ENCODE measurements around the gene RHOT2. TPM values are rescaled to one million over a fixed set of nuclear protein-coding genes. Genes with fewer than 3 reads are reported as not detected.

RHOT2 gene
- total RNA-seq, 2 experiments from 2014 or later = 202 to 209 TPM

GRCh38 chr16:672371-672770 is 4.4 kb downstream of the RHOT2 start:
- CTCF ChIA-PET = no interaction called here
- no peaks in the 10 kb centered on the region for H3K9me3 ChIP-seq (ENCODE audit: control insufficient read depth in 1 of 2, insufficient read depth in 1 of 2, low read length in 2 of 2)
- Mint-ChIP-seq H3K4me1 (ENCODE audit: low read depth) (peaks cover 16% of the 10 kb centered on the region), H3K4me3 (no peak overlapping the region), H3K36me3 (ENCODE audit: low read depth) (peaks cover 15% of the 10 kb centered on the region), H3K9me3 (no peaks in the 10 kb centered on the region), H3K27me3 (no peaks in the 10 kb centered on the region), H3K27ac (no peak overlapping the region)
- POLR2A ChIA-PET = no interaction called here
- H3K4me1 ChIP-seq (ENCODE audit: insufficient read depth, low read length) = peaks cover 42% of the 10 kb centered on the region
- no peak for ATAC-seq (ENCODE audit: poor library complexity)
- peaks cover 35% of the 10 kb centered on the region for H3K36me3 ChIP-seq (ENCODE audit: insufficient read depth, low read length)
- intact Hi-C loops (cut with DNase I, micrococcal nuclease) = no loop called here
- H3K27ac ChIP-seq (ENCODE audit: low read depth in 1 of 2, low read length in 2 of 2) = no peak overlapping the region
- TF ChIP-seq, protein P1, sequence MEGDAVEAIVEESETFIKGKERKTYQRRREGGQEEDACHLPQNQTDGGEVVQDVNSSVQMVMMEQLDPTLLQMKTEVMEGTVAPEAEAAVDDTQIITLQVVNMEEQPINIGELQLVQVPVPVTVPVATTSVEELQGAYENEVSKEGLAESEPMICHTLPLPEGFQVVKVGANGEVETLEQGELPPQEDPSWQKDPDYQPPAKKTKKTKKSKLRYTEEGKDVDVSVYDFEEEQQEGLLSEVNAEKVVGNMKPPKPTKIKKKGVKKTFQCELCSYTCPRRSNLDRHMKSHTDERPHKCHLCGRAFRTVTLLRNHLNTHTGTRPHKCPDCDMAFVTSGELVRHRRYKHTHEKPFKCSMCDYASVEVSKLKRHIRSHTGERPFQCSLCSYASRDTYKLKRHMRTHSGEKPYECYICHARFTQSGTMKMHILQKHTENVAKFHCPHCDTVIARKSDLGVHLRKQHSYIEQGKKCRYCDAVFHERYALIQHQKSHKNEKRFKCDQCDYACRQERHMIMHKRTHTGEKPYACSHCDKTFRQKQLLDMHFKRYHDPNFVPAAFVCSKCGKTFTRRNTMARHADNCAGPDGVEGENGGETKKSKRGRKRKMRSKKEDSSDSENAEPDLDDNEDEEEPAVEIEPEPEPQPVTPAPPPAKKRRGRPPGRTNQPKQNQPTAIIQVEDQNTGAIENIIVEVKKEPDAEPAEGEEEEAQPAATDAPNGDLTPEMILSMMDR (IDR thresholded peaks at IDR 0.05) = no peak
- H3K27me3 ChIP-seq (ENCODE audit: control insufficient read depth in 1 of 2, insufficient read depth in 2 of 2, low read length in 2 of 2) = peaks cover 8 to 12% of the 10 kb centered on the region in 2 experiments
- no peak for DNase-seq
- H3K4me3 ChIP-seq (ENCODE audit: low read length) = no peak overlapping the region

- peaks cover 8 to 12% of the 10 kb centered on the region in 2 experiments for H3K27me3 ChIP-seq (ENCODE audit: control insufficient read depth in 1 of 2, insufficient read depth in 2 of 2, low read length in 2 of 2)
- intact Hi-C loops (cut with DNase I, micrococcal nuclease) = no loop called here
- CTCF ChIA-PET = no interaction called here
- H3K4me1 Mint-ChIP-seq (ENCODE audit: low read depth) = peaks cover 11% of the 10 kb centered on the region
- peaks cover 40% of the 10 kb centered on the region for H3K4me1 ChIP-seq (ENCODE audit: insufficient read depth, low read length)
- no peak overlapping the region for H3K27ac Mint-ChIP-seq
- H3K27ac ChIP-seq (ENCODE audit: low read depth in 1 of 2, low read length in 2 of 2) = no peak overlapping the region
- peaks cover 35% of the 10 kb centered on the region for H3K36me3 ChIP-seq (ENCODE audit: insufficient read depth, low read length)
- no peaks in the 10 kb centered on the region for H3K27me3 Mint-ChIP-seq
- ATAC-seq (ENCODE audit: poor library complexity) = no peak
- TF ChIP-seq, protein P1 (IDR thresholded peaks at IDR 0.05) = no peak
- no peaks in the 10 kb centered on the region for H3K9me3 ChIP-seq (ENCODE audit: control insufficient read depth in 1 of 2, insufficient read depth in 1 of 2, low read length in 2 of 2)
- H3K36me3 Mint-ChIP-seq (ENCODE audit: low read depth) = peaks cover 15% of the 10 kb centered on the region
- no peak overlapping the region for H3K4me3 ChIP-seq (ENCODE audit: low read length)
- no peaks in the 10 kb centered on the region for H3K9me3 Mint-ChIP-seq
- no peak for DNase-seq
- H3K4me3 Mint-ChIP-seq = no peak overlapping the region
- POLR2A ChIA-PET = no interaction called here
These were observed 4.9 kb downstream of the RHOT2 start for GRCh38 chr16:672851-673250.

- no peak for ATAC-seq (ENCODE audit: poor library complexity)
- no peak overlapping the region for H3K27ac ChIP-seq (ENCODE audit: low read depth in 1 of 2, low read length in 2 of 2)
- no peaks in the 10 kb centered on the region for H3K27me3 Mint-ChIP-seq
- no peaks in the 10 kb centered on the region for H3K9me3 Mint-ChIP-seq
- CTCF ChIA-PET = no interaction called here
- peaks cover 15% of the 10 kb centered on the region for H3K36me3 Mint-ChIP-seq (ENCODE audit: low read depth)
- peaks cover 11% of the 10 kb centered on the region for H3K4me1 Mint-ChIP-seq (ENCODE audit: low read depth)
- no peak for DNase-seq
- peaks cover 37% of the 10 kb centered on the region for H3K4me1 ChIP-seq (ENCODE audit: insufficient read depth, low read length)
- H3K27me3 ChIP-seq (ENCODE audit: control insufficient read depth in 1 of 2, insufficient read depth in 2 of 2, low read length in 2 of 2) = peaks cover 8 to 12% of the 10 kb centered on the region in 2 experiments
- H3K9me3 ChIP-seq (ENCODE audit: control insufficient read depth in 1 of 2, insufficient read depth in 1 of 2, low read length in 2 of 2) = no peaks in the 10 kb centered on the region
- peaks cover 35% of the 10 kb centered on the region for H3K36me3 ChIP-seq (ENCODE audit: insufficient read depth, low read length)
- TF ChIP-seq, protein P1 (IDR thresholded peaks at IDR 0.05) = no peak
- no peak overlapping the region for H3K4me3 Mint-ChIP-seq
- no peak overlapping the region for H3K27ac Mint-ChIP-seq
- H3K4me3 ChIP-seq (ENCODE audit: low read length) = no peak overlapping the region
- POLR2A ChIA-PET = no interaction called here
- intact Hi-C loops (cut with DNase I, micrococcal nuclease) = no loop called here
These were observed 5.6 kb downstream of the RHOT2 start for GRCh38 chr16:673399-673991.
